ENCODE data around the gene GUK1.
"Not testable (repeated sequence)": the region's sequence is repeated elsewhere in the genome, so short reads cannot be mapped to it uniquely, and the experiment has no call there.

Gene GUK1

GRCh38 chr1:228105270-228105995 is 34.6 kb upstream of the GUK1 start:
- DNase-seq: no peak

GRCh38 chr1:228105996-228106799 is 33.9 kb upstream of the GUK1 start:
- no peak for DNase-seq

- DNase-seq: no peak
Measured at GRCh38 chr1:228106800-228107054, 33.4 kb upstream of the GUK1 start.

GRCh38 chr1:228107636-228108035 is 32.4 kb upstream of the GUK1 start:
- no peak for DNase-seq

- DNase-seq: no peak
Measured at GRCh38 chr1:228108055-228108690, 31.9 kb upstream of the GUK1 start.

GRCh38 chr1:228108742-228109072 is 31.4 kb upstream of the GUK1 start:
- no peak for DNase-seq

GRCh38 chr1:228109073-228109961 is 30.8 kb upstream of the GUK1 start, which contains the start of gene MRPL55:
Gene MRPL55 (minus strand): TSS chr1:228109299. CDS start chr1:228108260, 1,039 bp downstream.
- DNase-seq: peak; percentile 100

- DNase-seq: no peak
Measured at GRCh38 chr1:228109962-228110488, 30.1 kb upstream of the GUK1 start.

GRCh38 chr1:228110556-228110955 is 29.5 kb upstream of the GUK1 start:
- DNase-seq: no peak

- DNase-seq: not testable (repeated sequence)
Measured at GRCh38 chr1:228111315-228111714, 28.8 kb upstream of the GUK1 start.

GRCh38 chr1:228112167-228112566 is 27.9 kb upstream of the GUK1 start:
- DNase-seq: no peak

GRCh38 chr1:228112617-228113016 is 27.5 kb upstream of the GUK1 start:
- no peak for DNase-seq

- no peak for DNase-seq
Measured at GRCh38 chr1:228114827-228115226, 25.3 kb upstream of the GUK1 start.

- DNase-seq: no peak
Measured at GRCh38 chr1:228117335-228117734, 22.7 kb upstream of the GUK1 start.

- no peak for DNase-seq
Measured at GRCh38 chr1:228118040-228118439, 22.0 kb upstream of the GUK1 start.

GRCh38 chr1:228120351-228120750 is 19.7 kb upstream of the GUK1 start:
- no peak for DNase-seq

GRCh38 chr1:228120857-228121489 is 19.1 kb upstream of the GUK1 start:
- DNase-seq: no peak

GRCh38 chr1:228122921-228123441 is 17.1 kb upstream of the GUK1 start:
- DNase-seq: no peak

GRCh38 chr1:228123505-228123904 is 16.6 kb upstream of the GUK1 start:
- no peak for DNase-seq

GRCh38 chr1:228125185-228125584 is 14.9 kb upstream of the GUK1 start:
- no peak for DNase-seq

GRCh38 chr1:228131766-228132165 is 8.3 kb upstream of the GUK1 start:
- no peak for DNase-seq

GRCh38 chr1:228134591-228134990 is 5.5 kb upstream of the GUK1 start:
- DNase-seq: no peak

Data from activated CD8-positive, alpha-beta memory T cell treated with anti-CD3 and anti-CD28 coated beads, Interleukin-2, amount 50 U/mL, for 48 hours (primary cell).